B cell (primary cell): ENCODE measurements around the gene VANGL1. TPM values are rescaled to one million over a fixed set of nuclear protein-coding genes. Genes with fewer than 3 reads are reported as not detected.

Experiments
- ATAC-seq: fragments of 200-7000 bp; cut with Tn5 transposase; one replicate; pipeline ENCODE4 v1.10.0; 2021; ENCODE audit warnings: low read depth, mild to moderate bottlenecking, moderate number of reproducible peaks, moderate library complexity
- CTCF ChIA-PET: fragments of 350-600 bp; sonication (Branson Sonifier 250); formaldehyde crosslinking; loops from one replicate; lab custom pipeline; 2021; ENCODE audit warnings: antibody characterized with exemption, inconsistent platforms; lab: Charles Lee
- POLR2A ChIA-PET: fragments of 350-600 bp; sonication (Branson Sonifier 250); formaldehyde crosslinking; loops from one replicate; lab custom pipeline; 2021; ENCODE audit warnings: antibody characterized with exemption; lab: Charles Lee
- DNase-seq: peaks from one replicate; pipeline ENCODE4 v3.0.0; 2013
- H2AFZ ChIP-seq: 2 replicates; pipeline ENCODE4 v1.6.1; 2012; ENCODE audit warnings: mild to moderate bottlenecking, low read depth, low read length; ENCODE audit not compliant: insufficient read depth, poor library complexity, severe bottlenecking
- H3K27ac ChIP-seq, 2 donors: 1 replicate in 1 of 2; 2 replicates in 1 of 2; pipeline ENCODE4 v1.5.1; 2012 to 2013; ENCODE audit warnings: low read length in 2 of 2, mild to moderate bottlenecking in 2 of 2, moderate library complexity in 1 of 2
- H3K27me3 ChIP-seq, 4 experiments: fragments of 200-600 bp in 1 of 4; sonication (generic) in 1 of 4; replicated peaks in 1 of 4; 1 replicate in 2 of 4; 2 replicates in 2 of 4; pipeline versions ENCODE4 v1.6.1 to v1.7.0; 2013 to 2016; ENCODE audit warnings: low read length in 3 of 4, mild to moderate bottlenecking in 2 of 4, mixed read lengths in 1 of 4, moderate library complexity in 1 of 4; ENCODE audit not compliant: insufficient read depth in 4 of 4, control insufficient read depth in 3 of 4; ENCODE audit errors: control extremely low read depth in 1 of 4
- H3K36me3 ChIP-seq, 2 experiments: replicated peaks in 1 of 2; 1 replicate in 1 of 2; 2 replicates in 1 of 2; pipeline versions ENCODE4 v1.6.1 to v1.7.1; 2013; ENCODE audit warnings: low read length in 1 of 2; ENCODE audit not compliant: insufficient read depth in 2 of 2, control insufficient read depth in 1 of 2; ENCODE audit errors: control extremely low read depth in 1 of 2, extremely low read depth in 1 of 2
- H3K4me1 ChIP-seq, 2 donors: fragments of 200-600 bp in 1 of 2; sonication (generic) in 1 of 2; 1 replicate in 1 of 2; 2 replicates in 1 of 2; pipeline versions ENCODE4 v1.5.1 to v1.6.1; 2013 to 2017; ENCODE audit warnings: low read length in 2 of 2; ENCODE audit not compliant: control insufficient read depth in 2 of 2, insufficient read depth in 2 of 2
- H3K4me2 ChIP-seq: replicated peaks from 2 replicates; pipeline ENCODE3; 2012; ENCODE audit warnings: mild to moderate bottlenecking, low read depth, low read length; ENCODE audit not compliant: poor library complexity, severe bottlenecking
- H3K4me3 ChIP-seq, 5 experiments: fragments of 200-600 bp in 1 of 5; sonication (generic) in 1 of 5; 1 replicate in 3 of 5; 2 replicates in 2 of 5; pipeline versions ENCODE4 v1.5.1 to v1.7.0; 2011 to 2016; ENCODE audit warnings: low read length in 4 of 5, mild to moderate bottlenecking in 4 of 5, low read depth in 2 of 5, control low read depth in 1 of 5, moderate library complexity in 1 of 5; ENCODE audit not compliant: insufficient read depth in 1 of 5; ENCODE audit errors: control extremely low read depth in 1 of 5, extremely low read depth in 1 of 5
- H3K79me2 ChIP-seq: fragments of 200-600 bp; sonication (generic); one replicate; pipeline ENCODE4 v1.6.0; 2016; ENCODE audit warnings: low read length; ENCODE audit not compliant: control insufficient read depth, insufficient read depth
- H3K9ac ChIP-seq: fragments of 200-600 bp; sonication (generic); 2 replicates; pipeline ENCODE4 v1.6.1; 2017; ENCODE audit warnings: mild to moderate bottlenecking, low read length, moderate library complexity
- H3K9me3 ChIP-seq, 3 donors: one replicate each; pipeline versions ENCODE4 v1.6.1 to v1.7.1; 2013; ENCODE audit warnings: low read length in 2 of 3; ENCODE audit not compliant: control insufficient read depth in 2 of 3, insufficient read depth in 1 of 3; ENCODE audit errors: control extremely low read depth in 1 of 3
- H4K20me1 ChIP-seq: 2 replicates; pipeline ENCODE4 v1.6.0; 2012; ENCODE audit warnings: mild to moderate bottlenecking, low read length; ENCODE audit not compliant: insufficient read depth, control insufficient read depth, poor library complexity, severe bottlenecking
- H3K27ac Mint-ChIP-seq: one replicate; pipeline ENCODE4 v1.8.0; 2021; ENCODE audit warnings: mixed read lengths
- H3K27me3 Mint-ChIP-seq: one replicate; pipeline ENCODE4 v1.8.0; 2021; ENCODE audit warnings: mixed read lengths
- H3K4me1 Mint-ChIP-seq: one replicate; pipeline ENCODE4 v1.8.0; 2021; ENCODE audit warnings: mixed read lengths
- H3K4me3 Mint-ChIP-seq: one replicate; pipeline ENCODE4 v1.8.0; 2021; ENCODE audit warnings: mixed read lengths
- H3K9me3 Mint-ChIP-seq: one replicate; pipeline ENCODE4 v1.8.0; 2022; ENCODE audit warnings: mixed read lengths; ENCODE audit not compliant: insufficient read depth
- CTCF ChIP-seq: fragments of 200-600 bp; IDR thresholded peaks from one replicate; pipeline ENCODE4 v1.8.0; 2022; ENCODE audit warnings: antibody characterized with exemption, mild to moderate bottlenecking
- EZH2 ChIP-seq: IDR thresholded peaks from 2 replicates; pipeline ENCODE4 v1.6.1; 2012; ENCODE audit warnings: borderline replicate concordance, low read depth, mild to moderate bottlenecking, moderate library complexity, low read length; ENCODE audit not compliant: insufficient read depth, poor library complexity, severe bottlenecking
- WGBS: methylation state at CpG from one replicate; pipeline ENCODE4 v1.1.5; 2013; ENCODE audit warnings: missing lambda C conversion rate; ENCODE audit not compliant: insufficient coverage; 5-methylcytosine and 5-hydroxymethylcytosine counted together
- intact Hi-C: fragments of 100-400 bp; cut with micrococcal nuclease; formaldehyde crosslinking; loops from one replicate; pipeline ENCODE4 v1.10.0; 2022
- polyA plus RNA-seq: library from polyadenylated mRNA; depleted of rRNA; stranded (reverse); fragments of >200 nt; gene quantifications from 2 replicates; pipeline ENCODE4 v1.2.3, GENCODE V29; 2012
- total RNA-seq, 2 donors: library from RNA; stranded (reverse); fragments of 120-200 nt in 1 of 2; gene quantifications; 1 replicate in 1 of 2; 2 replicates in 1 of 2; pipeline versions ENCODE4 v1.2.3 to v1.2.4, GENCODE V29; 2013 to 2022

Gene VANGL1
- total and polyA plus RNA-seq, 2 donors (not counting 1 experiment from before 2014, with no cell fraction given) = 0.21 to 0.30 TPM

- Histone ChIP-seq H3K9ac (no peak overlapping the region), H3K9me3 (peaks cover 0 to 3% (median 0%) of the 10 kb centered on the region in 3 donors), H3K79me2 (no peaks in the 10 kb centered on the region), H3K36me3 (no peaks in the 10 kb centered on the region), H3K27ac (no peak overlapping the region), H3K27me3 (peaks cover 0 to 5% (median 0%) of the 10 kb centered on the region in 4 experiments), H3K4me1 (no peaks in the 10 kb centered on the region), H2AFZ (no peak overlapping the region), H4K20me1 (no peaks in the 10 kb centered on the region), H3K4me2 (no peak overlapping the region), H3K4me3 (no peak overlapping the region)
- ATAC-seq = no peak
- ChIA-PET POLR2A (no interaction called here), CTCF (interaction anchor here (1.4 kb wide), 1 partner anchor 12 kb away, joined by 3 read pairs; no protein-coding TSS in a partner anchor)
- intact Hi-C loops = no loop called here
- Mint-ChIP-seq H3K27ac (no peak overlapping the region), H3K4me3 (no peak overlapping the region), H3K4me1 (no peaks in the 10 kb centered on the region), H3K27me3 (peaks cover 3% of the 10 kb centered on the region), H3K9me3 (no peaks in the 10 kb centered on the region)
- TF ChIP-seq CTCF = no peak
- TF ChIP-seq EZH2 = no peak
- 89% methylated on average over 1 of the region's 1 CpG for WGBS
- no peak for DNase-seq
These were observed 99.0 kb downstream of the VANGL1 start for GRCh38 chr1:115740811-115741210.

GRCh38 chr1:115744646-115745275 is 103.0 kb downstream of the VANGL1 start:
- ChIA-PET POLR2A (no interaction called here), CTCF (no interaction called here)
- H3K27ac ChIP-seq = no peak overlapping the region
- H3K27me3 Mint-ChIP-seq = peaks cover 17% of the 10 kb centered on the region
- H3K9me3 ChIP-seq = no peaks in the 10 kb centered on the region
- no peaks in the 10 kb centered on the region for H3K9me3 Mint-ChIP-seq
- no peaks in the 10 kb centered on the region for H3K36me3 ChIP-seq
- H3K27me3 ChIP-seq = peaks cover 0 to 5% (median 3%) of the 10 kb centered on the region in 4 experiments
- intact Hi-C loops = no loop called here
- H3K9ac ChIP-seq = no peak overlapping the region
- H3K4me2 ChIP-seq = no peak overlapping the region
- H3K4me3 ChIP-seq = no peak overlapping the region
- no peaks in the 10 kb centered on the region for H3K4me1 Mint-ChIP-seq
- no peak overlapping the region for H3K4me3 Mint-ChIP-seq
- no peaks in the 10 kb centered on the region for H3K79me2 ChIP-seq
- ATAC-seq (no peak), DNase-seq (no peak)
- 100% methylated on average over 2 of the region's 3 CpGs for WGBS
- H2AFZ ChIP-seq = no peak overlapping the region
- TF ChIP-seq CTCF (no peak), EZH2 (no peak)
- H3K4me1 ChIP-seq = no peaks in the 10 kb centered on the region
- H3K27ac Mint-ChIP-seq = no peak overlapping the region
- no peaks in the 10 kb centered on the region for H4K20me1 ChIP-seq
